A673 (cell line): Measurements from ENCODE around the gene SHISA9. TPM values are rescaled to one million over a fixed set of nuclear protein-coding genes. Genes with fewer than 3 reads are reported as not detected.

ENCODE experiments used
- BruUV-seq: library from RNA; stranded (reverse); fragments of 400-500 nt; replicated peaks from 2 replicates; lab custom pipeline; 2021; lab: Mats Ljungman, UMichigan
- CTCF ChIA-PET: fragments of 300-600 bp; sonication (Branson Sonifier 250); formaldehyde crosslinking; loops from one replicate; lab custom pipeline; 2022; ENCODE audit warnings: antibody characterized with exemption; lab: Charles Lee
- POLR2A ChIA-PET: fragments of 300-600 bp; sonication (Branson Sonifier 250); formaldehyde crosslinking; loops from one replicate; lab custom pipeline; 2022; ENCODE audit warnings: antibody characterized with exemption; ENCODE audit not compliant: low non-redundant PET; lab: Charles Lee
- DNase-seq: peaks from one replicate; pipeline ENCODE4 v3.0.0-alpha.2; 2015; ENCODE audit warnings: low spot score
- H3K27ac ChIP-seq: fragments of 200-600 bp; sonication (generic); 2 replicates; pipeline ENCODE4 v1.5.1; 2016; ENCODE audit warnings: mixed run types, low read depth, mild to moderate bottlenecking, mixed read lengths, antibody characterized with exemption, low read length; ENCODE audit not compliant: poor library complexity, severe bottlenecking
- H3K27me3 ChIP-seq: fragments of 200-600 bp; sonication (generic); replicated peaks from 2 replicates; pipeline ENCODE4 v1.6.1; 2017; ENCODE audit warnings: mixed run types, low read depth, mild to moderate bottlenecking, mixed read lengths, antibody characterized with exemption, low read length; ENCODE audit not compliant: insufficient read depth, poor library complexity
- H3K36me3 ChIP-seq: fragments of 200-600 bp; sonication (generic); 2 replicates; pipeline ENCODE4 v1.6.1; 2016; ENCODE audit warnings: mixed run types, mild to moderate bottlenecking, mixed read lengths, antibody characterized with exemption, low read length; ENCODE audit not compliant: insufficient read depth, poor library complexity, severe bottlenecking
- H3K4me1 ChIP-seq: fragments of 200-600 bp; sonication (generic); 2 replicates; pipeline ENCODE4 v1.6.1; 2017; ENCODE audit warnings: mixed run types, mild to moderate bottlenecking, mixed read lengths, antibody characterized with exemption, low read length; ENCODE audit not compliant: insufficient read depth, poor library complexity, severe bottlenecking
- H3K4me3 ChIP-seq: fragments of 200-600 bp; sonication (generic); 2 replicates; pipeline ENCODE4 v1.5.1; 2016; ENCODE audit warnings: low read depth, mixed run types, mild to moderate bottlenecking, mixed read lengths, low read length; ENCODE audit not compliant: poor library complexity, severe bottlenecking
- H3K9me3 ChIP-seq: fragments of 200-600 bp; sonication (generic); 2 replicates; pipeline ENCODE4 v1.6.1; 2016; ENCODE audit warnings: mixed run types, low read depth, mild to moderate bottlenecking, mixed read lengths, antibody characterized with exemption, low read length; ENCODE audit not compliant: poor library complexity, severe bottlenecking
- CTCF ChIP-seq: fragments of 300-800, 200-600 bp; sonication (generic); conservative IDR thresholded peaks from 2 replicates; pipeline ENCODE4 v1.5.1; 2017; ENCODE audit warnings: low read depth, mild to moderate bottlenecking, antibody characterized with exemption, low read length, moderate library complexity, mixed read lengths
- EZH2 ChIP-seq: fragments of 200-600 bp; sonication (generic); IDR thresholded peaks from 2 replicates; pipeline ENCODE4 v1.6.1; 2017; ENCODE audit warnings: borderline replicate concordance, low read depth, mild to moderate bottlenecking, mixed read lengths, antibody characterized with exemption, low read length; ENCODE audit not compliant: poor library complexity, severe bottlenecking
- intact Hi-C: fragments of 100-400 bp; cut with micrococcal nuclease; formaldehyde crosslinking; loops from one replicate; pipeline ENCODE4 v1.10.0; 2022; ENCODE audit not compliant: unreplicated experiment
- total RNA-seq: library from RNA; stranded (reverse); gene quantifications from 2 replicates; pipeline ENCODE4 v1.2.3, GENCODE V29; 2021

Gene SHISA9
- total RNA-seq, 1 experiment from 2014 or later, result not detected

- intact Hi-C loops, result no loop called here
- ChIA-PET CTCF (no interaction called here), POLR2A (no interaction called here)
- Histone ChIP-seq H3K4me3 (no peak overlapping the region), H3K27ac (no peak overlapping the region), H3K27me3 (no peaks in the 10 kb centered on the region), H3K36me3 (no peaks in the 10 kb centered on the region), H3K4me1 (no peaks in the 10 kb centered on the region), H3K9me3 (peaks cover 14% of the 10 kb centered on the region)
- TF ChIP-seq EZH2, result no peak
- TF ChIP-seq CTCF, result no peak
- no TSS peak for BruUV-seq
- no peak for DNase-seq
Observed at GRCh38 chr16:13029786-13030185, 128.4 kb downstream of the SHISA9 start.

GRCh38 chr16:13030769-13031168, 129.4 kb downstream of the SHISA9 start:
- Histone ChIP-seq H3K4me1 (no peaks in the 10 kb centered on the region), H3K27me3 (no peaks in the 10 kb centered on the region), H3K4me3 (no peak overlapping the region), H3K36me3 (no peaks in the 10 kb centered on the region), H3K27ac (no peak overlapping the region), H3K9me3 (peaks cover 12% of the 10 kb centered on the region)
- DNase-seq, result no peak
- ChIA-PET CTCF (no interaction called here), POLR2A (no interaction called here)
- TF ChIP-seq CTCF (no peak), EZH2 (no peak)
- intact Hi-C loops, result no loop called here
- no TSS peak for BruUV-seq

- intact Hi-C loops, result no loop called here
- no peaks in the 10 kb centered on the region for H3K9me3 ChIP-seq
- H3K27me3 ChIP-seq, result no peaks in the 10 kb centered on the region
- CTCF ChIA-PET, result no interaction called here
- no TSS peak for BruUV-seq
- no peak overlapping the region for H3K27ac ChIP-seq
- TF ChIP-seq EZH2 (no peak), CTCF (no peak)
- no peaks in the 10 kb centered on the region for H3K4me1 ChIP-seq
- H3K36me3 ChIP-seq, result no peaks in the 10 kb centered on the region
- no peak for DNase-seq
- POLR2A ChIA-PET, result no interaction called here
- no peak overlapping the region for H3K4me3 ChIP-seq
Observed at GRCh38 chr16:13032911-13033310, 131.5 kb downstream of the SHISA9 start.
